Activated T-helper 1 cell treated with anti-CD3 and anti-CD28 coated beads, Interleukin-2, amount 50 U/mL, for 16 hours (primary cell): ENCODE data around the gene TRPC4AP.
"Not testable (repeated sequence)": the region's sequence is repeated elsewhere in the genome, so short reads cannot be mapped to it uniquely, and the experiment has no call there.

Experiments
- DNase-seq, 2 donors: peaks; one replicate each; pipeline ENCODE4 v3.0.0-alpha.2; 2020; ENCODE audit warnings: low read depth in 1 of 2, low spot score in 1 of 2

The TRPC4AP gene

DNA sequence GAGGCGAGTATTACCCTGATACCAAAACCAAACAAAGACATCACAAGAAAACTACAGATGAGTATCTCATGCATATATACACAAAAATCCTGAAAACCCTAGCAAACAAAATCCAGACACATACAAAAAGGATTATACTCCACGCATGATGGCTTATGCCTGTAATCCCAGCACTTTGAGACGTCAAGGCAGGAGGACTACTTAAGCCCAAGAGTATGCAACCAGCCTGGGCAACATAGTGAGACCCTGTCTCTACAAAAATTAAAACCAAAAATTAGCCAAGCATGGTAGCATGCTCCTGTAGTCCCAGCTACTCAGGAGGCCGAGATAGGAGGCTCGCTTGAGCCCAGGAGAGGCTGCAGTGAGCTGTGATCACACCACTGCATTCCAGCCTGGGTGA lies 32.4 kb downstream of the TRPC4AP start:
- no peak for DNase-seq

DNA sequence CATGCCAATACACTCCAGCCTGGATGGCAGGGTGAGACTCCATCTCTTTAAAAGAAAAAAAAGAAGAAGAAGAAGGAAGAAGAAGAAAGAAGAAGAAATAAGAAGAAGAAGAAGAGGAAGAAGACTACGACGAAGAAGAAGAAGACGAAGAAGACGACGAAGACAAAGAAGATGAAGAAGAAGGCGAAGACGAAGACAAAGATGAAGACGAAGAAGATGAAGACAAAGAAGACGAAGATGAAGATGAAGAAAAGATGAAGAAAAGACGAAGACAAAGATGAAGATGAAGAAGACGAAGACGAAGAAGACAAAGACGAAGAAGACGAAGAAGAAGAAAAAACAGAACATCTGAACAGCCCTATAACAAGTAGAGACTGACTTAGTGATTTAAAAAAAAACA lies 33.0 kb downstream of the TRPC4AP start:
- no peak for DNase-seq

DNA sequence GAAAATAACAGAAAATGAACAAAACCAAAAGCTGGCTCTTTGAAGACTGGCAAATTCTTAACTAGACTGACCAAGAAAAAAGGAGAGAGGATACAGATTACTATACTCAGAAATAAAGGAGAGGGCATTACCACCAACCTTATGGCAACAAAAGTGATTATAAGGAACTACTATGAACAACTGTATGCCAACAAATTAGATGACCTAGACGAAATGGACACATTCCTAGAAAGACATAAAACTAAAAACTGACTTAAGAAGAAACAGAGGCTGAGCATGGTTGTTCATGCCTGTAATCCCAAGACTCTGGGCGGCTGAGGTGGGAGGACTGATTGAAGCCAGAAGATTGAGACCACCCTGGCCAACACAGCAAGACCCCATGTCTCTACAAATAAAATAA lies 33.5 kb downstream of the TRPC4AP start:
- no peak for DNase-seq

- no peak for DNase-seq
Measured at GRCh38 chr20:35055445-35056276, 36.9 kb downstream of the TRPC4AP start.

GRCh38 chr20:35054814-35055213 lies 37.8 kb downstream of the TRPC4AP start:
- no peak for DNase-seq

- not testable (repeated sequence) for DNase-seq
Measured at GRCh38 chr20:35052616-35053015, 40.0 kb downstream of the TRPC4AP start.

DNA sequence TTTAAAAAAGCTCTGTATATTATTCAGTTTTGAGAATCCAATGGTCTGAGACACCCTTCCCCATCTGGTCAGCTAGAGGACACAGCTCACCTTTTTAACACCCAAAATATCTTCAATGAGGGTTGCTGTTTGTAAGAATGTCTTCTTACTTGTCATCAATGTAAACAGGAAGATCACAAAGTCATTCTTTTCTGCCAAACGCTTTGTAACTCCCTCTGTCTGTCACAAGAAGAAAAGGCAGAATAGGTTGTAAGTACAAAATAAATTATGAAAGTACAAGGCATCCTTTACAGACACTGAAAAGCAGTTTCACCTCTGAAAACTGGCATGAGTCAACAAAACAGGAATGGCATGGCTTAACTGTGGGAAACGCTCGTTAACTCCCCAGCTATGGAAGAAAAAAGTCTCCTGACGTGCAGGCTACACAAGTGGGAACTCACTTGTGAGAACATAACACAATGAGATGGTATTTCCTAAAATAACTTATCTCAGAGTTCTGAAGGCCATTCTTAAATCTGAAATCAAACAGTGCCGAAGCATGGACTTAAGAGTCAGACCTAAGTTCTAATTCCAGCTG lies 42.7 kb downstream of the TRPC4AP start:
- no peak for DNase-seq

- DNase-seq, result no peak
Measured at GRCh38 chr20:35048739-35049138, 43.9 kb downstream of the TRPC4AP start.

GRCh38 chr20:35042268-35042667 lies 50.3 kb downstream of the TRPC4AP start:
- DNase-seq, result no peak

DNA sequence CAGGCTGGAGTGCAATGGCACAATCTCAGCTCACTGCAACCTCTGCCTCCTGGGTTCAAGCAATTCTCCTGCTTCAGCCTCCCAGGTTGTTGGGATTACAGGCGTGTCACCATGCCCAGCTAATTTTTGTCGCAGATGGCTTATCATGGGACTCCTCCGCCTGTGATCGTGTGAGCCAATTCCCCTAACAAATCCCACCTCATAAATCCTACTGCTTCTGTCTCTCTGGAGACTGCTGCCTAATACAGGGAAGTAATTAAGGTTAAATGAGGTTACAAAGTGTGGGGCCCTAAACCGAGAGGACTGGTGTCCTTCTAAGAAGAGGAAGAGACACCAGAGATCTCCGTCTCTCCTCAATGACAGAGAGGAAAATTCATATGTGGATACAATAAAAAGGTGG lies 52.0 kb downstream of the TRPC4AP start:
- no peak for DNase-seq

DNA sequence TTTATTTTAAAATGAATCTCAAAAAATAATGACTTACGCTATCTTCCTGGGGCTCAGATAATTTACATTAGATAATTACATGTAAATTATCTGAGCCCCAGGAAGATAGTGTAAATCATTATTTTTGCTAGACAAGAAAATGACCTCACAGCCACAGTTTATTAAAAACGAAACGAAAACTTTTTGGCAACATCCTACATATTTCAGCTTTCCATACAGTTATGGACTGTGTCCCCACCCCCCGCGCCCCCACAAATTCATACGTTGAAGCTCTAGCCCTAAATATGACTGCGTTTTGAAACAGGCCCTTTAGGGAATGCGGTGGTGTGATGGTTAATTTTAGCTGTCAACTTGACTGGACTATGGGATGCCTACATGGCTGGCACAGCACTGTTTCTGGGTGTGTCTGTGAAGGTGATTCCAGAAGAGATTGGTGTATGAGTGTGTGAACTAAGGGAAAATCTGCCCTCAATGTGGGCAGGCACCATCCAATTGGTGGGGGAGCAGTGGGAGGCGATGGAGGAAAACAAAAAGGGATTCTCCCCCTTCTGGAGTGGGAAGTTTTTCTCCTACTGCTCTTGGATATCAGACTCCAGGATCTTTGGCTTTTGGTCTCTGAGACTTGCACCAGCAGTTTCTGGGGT lies 52.6 kb downstream of the TRPC4AP start:
- DNase-seq, result no peak

DNA sequence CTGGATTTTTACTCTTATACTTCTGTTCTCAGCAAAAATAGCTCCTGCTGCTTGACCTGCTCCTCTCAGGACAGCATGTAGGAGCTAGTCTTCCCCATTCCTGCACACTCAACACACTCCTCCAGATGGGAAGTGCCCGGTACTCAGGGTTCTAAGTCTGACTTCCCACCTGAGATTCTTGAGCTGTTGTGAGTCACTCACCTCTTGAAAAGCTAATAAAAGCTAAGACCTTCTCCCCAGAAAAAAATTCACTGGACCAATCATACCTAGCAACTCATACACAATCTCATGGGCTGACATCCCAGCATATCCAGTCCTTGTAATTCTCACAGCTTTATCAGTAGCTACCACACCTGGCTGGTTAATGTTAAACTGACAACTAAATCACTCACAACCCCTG lies 53.5 kb downstream of the TRPC4AP start:
- DNase-seq, result no peak

- DNase-seq, result no peak
Measured at GRCh38 chr20:35034145-35034544, 58.5 kb downstream of the TRPC4AP start.

GRCh38 chr20:35030136-35030535 lies 62.5 kb downstream of the TRPC4AP start:
- no peak for DNase-seq

DNA sequence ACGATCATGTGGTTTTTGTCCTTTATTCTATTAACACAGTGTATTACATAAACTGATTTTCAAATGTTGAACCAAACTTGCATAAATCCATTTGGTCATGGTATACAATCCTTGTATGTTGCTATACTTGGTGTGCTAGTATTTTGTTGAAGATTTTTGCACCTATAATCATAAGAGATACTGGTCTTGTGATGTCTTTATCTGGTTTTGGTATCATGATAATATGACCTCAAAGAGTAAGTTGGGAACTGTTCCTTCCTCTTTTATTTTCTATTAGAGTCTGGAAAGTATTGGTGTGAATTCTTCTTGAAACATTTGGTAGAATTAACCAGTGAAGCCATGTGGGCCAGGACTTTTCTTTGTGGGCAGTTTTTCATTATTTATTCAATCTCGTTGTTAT lies 65.3 kb downstream of the TRPC4AP start:
- no peak for DNase-seq

DNA sequence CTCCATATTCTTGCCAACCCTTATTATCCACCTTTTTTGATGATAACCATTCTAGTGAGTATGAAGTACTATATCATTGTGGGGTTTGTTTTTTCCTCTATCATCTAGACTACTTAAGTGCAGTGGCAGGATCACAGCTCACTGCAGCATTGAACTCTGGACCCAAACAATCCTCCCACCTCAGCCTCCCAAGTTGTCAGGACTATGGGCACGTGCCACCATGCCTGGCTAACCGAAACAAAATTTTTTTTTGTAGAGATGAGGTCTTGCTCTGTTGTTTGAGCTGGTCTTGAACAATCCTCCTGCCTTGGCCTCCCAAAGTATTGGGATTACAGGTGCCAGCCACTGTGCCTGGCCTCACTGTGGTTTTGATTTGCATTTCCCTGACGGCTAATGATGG lies 67.5 kb downstream of the TRPC4AP start:
- no peak for DNase-seq

GRCh38 chr20:35023624-35024023 lies 69.0 kb downstream of the TRPC4AP start:
- DNase-seq, result no peak

- DNase-seq, result no peak
Measured at GRCh38 chr20:35021831-35022230, 70.8 kb downstream of the TRPC4AP start.

DNA sequence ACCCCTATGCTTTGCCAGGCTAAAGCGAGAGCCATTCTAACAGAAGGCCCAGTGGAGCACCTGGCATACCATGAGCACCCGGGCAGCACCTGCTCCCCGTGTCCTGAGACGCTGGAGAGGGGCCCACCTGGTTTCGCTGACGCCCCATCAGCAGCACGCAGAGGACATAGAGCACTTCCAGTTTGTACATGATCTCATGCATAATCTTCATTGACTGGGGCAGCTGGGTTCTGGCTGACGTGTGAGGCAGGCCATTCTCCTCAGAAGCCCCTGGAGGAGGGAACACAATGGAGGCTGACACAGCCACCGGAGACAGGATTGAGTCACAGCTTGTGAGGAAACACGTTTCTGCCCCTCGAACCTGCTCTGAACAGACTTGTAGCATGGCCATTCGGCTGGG lies 71.5 kb downstream of the TRPC4AP start:
- no peak for DNase-seq

- DNase-seq, result no peak
Measured at GRCh38 chr20:35020108-35020928, 72.3 kb downstream of the TRPC4AP start.

DNA sequence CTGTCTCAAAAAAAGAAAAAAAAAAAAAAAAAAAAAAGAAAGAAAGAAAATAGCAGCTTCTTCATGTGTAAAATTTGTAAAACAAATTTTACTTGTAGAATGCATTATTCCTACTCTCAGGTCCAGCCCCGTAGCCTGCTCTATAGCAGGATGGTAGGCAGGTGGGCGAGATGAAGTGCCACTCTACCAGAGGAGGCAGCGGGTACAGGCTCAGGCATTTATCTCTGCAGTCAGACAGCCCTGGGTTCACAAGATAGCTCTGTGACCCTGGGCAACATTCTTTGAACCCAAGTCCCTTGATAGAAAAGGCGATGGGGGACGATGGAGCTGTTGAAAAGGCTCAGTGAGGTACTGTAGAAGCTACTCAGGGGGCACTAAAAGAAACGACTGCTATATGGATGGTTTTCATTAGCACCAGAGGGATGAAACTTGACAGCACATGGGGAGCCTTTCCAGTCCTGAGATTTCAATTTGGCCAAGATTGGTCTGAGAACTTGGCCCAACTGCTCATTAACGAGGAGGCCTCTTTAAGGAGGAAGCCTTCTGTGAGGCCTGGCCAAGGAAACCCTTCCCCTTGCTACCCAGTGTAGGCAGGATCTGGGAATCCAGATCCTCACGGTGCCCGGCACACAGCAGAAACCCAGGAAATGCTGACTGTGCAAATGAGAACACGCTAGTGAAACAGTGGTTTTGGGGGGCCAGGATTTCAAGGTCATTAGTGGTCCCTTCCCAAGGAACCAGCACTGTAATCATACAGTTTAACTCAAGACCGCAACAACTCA lies 73.8 kb downstream of the TRPC4AP start:
- DNase-seq, result no peak
